ENCODE data around the gene SLC30A7.

- TF ChIP-seq POLR2A (IDR thresholded peaks at IDR 0.05) (no peak), CTCF (IDR thresholded peaks at IDR 0.05) (no peak)
Measured at GRCh38 chr1:101005183-101005582, 109.3 kb downstream of the SLC30A7 start.

Data from right lobe of liver (tissue), 4 donors.